Choroid plexus epithelial cell (primary cell): ENCODE data around the gene TPSG1.

ENCODE experiments used
- DNase-seq: peaks from one replicate; pipeline ENCODE4 v3.0.0-alpha.2; 2010; ENCODE audit warnings: low read depth
- H3K4me3 ChIP-seq: 2 replicates; pipeline ENCODE4 v1.5.1; 2011; ENCODE audit warnings: low read depth, mild to moderate bottlenecking, control low read depth, low read length, moderate library complexity
- CTCF ChIP-seq: conservative IDR thresholded peaks from 2 replicates; pipeline ENCODE4 v1.5.1; 2011; ENCODE audit warnings: low read depth, mild to moderate bottlenecking, control low read depth, inconsistent platforms, low read length, moderate library complexity

The TPSG1 gene

DNA sequence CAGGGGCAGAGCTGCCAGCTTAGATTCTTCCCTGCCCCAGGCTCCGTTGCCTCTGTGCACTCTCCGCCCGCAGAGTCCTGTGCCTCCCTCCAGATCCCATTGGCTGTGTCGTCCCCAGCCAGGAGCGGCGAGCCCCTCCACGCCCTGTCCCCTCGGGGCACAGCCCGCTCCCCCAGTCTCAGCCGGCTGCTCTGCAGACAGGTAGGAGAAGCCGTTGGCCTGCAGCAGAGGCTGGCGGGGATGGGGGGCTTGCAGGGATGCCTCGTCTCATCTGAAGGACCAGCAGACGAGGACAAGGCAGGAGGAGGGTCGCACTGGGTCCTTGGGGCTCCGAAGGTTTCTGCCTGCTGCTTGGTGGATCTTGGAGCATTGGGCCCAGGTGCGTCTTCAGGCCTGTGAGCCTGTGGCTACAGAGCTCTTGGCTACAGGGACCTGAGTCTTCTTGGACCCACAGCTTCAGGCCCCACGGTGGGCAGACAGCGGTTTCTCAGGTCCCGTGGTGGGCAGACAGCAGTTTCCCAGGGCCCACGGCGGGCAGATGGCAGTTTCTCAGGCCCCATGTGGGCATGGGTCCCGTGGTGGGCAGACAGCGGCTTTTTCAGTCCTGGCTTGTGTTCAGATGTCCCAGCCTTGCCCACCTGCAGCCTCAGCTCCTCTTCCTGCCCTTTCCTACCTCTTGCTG lies 6.0 kb downstream of the TPSG1 start:
- DNase-seq = no peak

DNA sequence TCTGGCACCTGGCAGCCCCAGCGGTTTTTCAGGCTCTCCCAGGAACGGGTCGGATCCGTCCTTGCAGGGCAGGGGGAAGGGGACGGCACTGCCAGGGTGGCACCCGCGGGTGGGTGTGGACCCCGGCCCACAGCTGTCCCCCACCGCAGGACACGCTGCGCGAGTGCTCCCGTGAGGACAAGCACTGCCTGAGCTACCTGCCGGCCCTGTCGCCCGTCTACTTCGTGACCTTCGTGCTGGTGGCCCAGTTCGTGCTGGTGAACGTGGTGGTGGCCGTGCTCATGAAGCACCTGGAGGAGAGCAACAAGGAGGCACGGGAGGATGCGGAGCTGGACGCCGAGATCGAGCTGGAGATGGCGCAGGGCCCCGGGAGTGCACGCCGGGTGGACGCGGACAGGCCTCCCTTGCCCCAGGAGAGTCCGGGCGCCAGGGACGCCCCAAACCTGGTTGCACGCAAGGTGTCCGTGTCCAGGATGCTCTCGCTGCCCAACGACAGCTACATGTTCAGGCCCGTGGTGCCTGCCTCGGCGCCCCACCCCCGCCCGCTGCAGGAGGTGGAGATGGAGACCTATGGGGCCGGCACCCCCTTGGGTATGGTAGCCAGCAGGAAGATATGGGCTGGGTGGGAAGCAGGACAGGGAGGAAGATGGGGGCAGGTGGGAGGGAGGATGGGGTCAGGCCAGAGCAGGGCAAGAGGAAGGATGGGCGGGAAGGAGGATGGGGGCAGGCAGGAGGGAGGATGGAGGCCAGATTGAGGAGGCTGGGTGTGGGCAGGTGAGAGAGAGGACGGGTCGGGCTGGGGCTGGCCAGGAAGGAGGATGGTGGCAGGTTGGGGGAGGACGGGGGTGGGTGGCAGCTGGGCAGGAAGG lies 6.8 kb downstream of the TPSG1 start:
- TF ChIP-seq CTCF = no peak
- no peak overlapping the region for H3K4me3 ChIP-seq
- no peak for DNase-seq

More for the DNA sequence above, 6.0 kb downstream of the TPSG1 start:
- TF ChIP-seq CTCF = no peak
- H3K4me3 ChIP-seq = no peak overlapping the region

GRCh38 chr16:1217526-1217925 lies 7.5 kb downstream of the TPSG1 start:
- H3K4me3 ChIP-seq = no peak overlapping the region
- TF ChIP-seq CTCF = no peak
- DNase-seq = no peak

DNA sequence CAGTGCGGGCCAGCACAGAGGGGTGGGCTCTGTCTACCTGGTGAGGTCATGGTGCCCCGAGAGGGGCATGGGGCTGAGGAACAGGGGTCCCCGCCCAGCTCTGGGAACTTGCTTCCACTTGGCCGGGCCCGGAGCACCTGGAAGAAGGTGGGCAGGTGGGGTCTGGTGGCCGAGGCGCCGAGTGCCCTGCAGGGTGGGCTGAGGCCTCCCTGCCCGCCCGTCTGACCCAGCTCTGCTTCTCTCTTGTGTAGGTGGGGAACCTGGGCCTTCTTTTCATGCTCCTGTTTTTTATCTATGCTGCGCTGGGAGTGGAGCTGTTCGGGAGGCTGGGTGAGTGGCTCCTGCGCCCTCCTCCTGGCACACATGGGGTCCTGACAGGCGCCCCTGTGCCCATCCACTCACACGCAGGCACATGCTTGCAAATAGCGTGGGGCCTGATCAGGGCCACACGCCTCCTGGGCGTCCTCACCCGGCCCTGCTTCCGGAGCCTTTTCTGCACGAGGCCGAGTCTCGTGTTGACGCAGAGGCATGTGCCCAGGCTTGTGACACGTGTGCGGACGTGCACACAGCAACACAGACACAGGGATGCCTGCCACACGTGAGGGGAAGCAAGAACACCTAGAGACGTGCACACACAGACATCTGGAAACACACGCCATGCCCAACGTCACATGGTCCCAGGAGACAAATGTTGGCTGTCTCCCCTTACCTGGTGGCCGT lies 8.2 kb downstream of the TPSG1 start:
- H3K4me3 ChIP-seq = no peak overlapping the region
- TF ChIP-seq CTCF = no peak
- no peak for DNase-seq

DNA sequence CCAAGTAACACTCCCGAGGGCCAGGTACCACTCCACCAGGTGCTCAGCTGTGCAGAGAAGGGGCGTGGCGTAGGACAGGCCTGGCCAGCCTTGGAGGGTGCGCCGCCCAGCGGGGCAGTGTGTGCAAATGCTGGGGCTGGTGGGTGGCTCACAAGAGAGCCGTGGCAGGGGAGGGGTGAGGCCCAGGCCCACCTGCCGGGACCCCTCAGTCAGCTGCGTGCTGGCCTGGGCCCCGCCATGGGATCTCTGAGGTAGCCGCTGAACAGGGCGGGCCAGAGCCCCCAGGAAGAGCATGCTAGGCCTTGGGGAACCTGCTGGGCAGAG lies 8.8 kb downstream of the TPSG1 start:
- no peak for DNase-seq
- no peak for TF ChIP-seq CTCF
- H3K4me3 ChIP-seq = no peak overlapping the region

GRCh38 chr16:1215574-1216295 lies 9.3 kb downstream of the TPSG1 start:
- H3K4me3 ChIP-seq = no peak overlapping the region
- no peak for DNase-seq
- no peak for TF ChIP-seq CTCF
